HG03575 (cell line): ENCODE results near the gene PSMD3.
"Not testable (repeated sequence)": the region's sequence is repeated elsewhere in the genome, so short reads cannot be mapped to it uniquely, and the experiment has no call there.

Source experiments
- ATAC-seq: cut with Tn5 transposase; IDR thresholded peaks from one replicate; pipeline ENCODE4 v1.9.1; 2021; ENCODE audit not compliant: unreplicated experiment, insufficient number of reproducible peaks, low FRiP score; ENCODE audit errors: extremely low read depth

Gene PSMD3

GRCh38 chr17:39980351-39981206 lies at the start of gene PSMD3:
PSMD3 (plus strand) TSS chr17:39980807; CDS start chr17:39980971, 164 bp downstream.
- peak; percentile 69 for ATAC-seq

GRCh38 chr17:39933912-39934311 lies 46.7 kb upstream of the PSMD3 start:
- ATAC-seq: no peak

GRCh38 chr17:39934324-39934723 lies 46.3 kb upstream of the PSMD3 start:
- no peak for ATAC-seq

GRCh38 chr17:39935909-39936308 lies 44.7 kb upstream of the PSMD3 start:
- ATAC-seq: no peak

GRCh38 chr17:39937447-39937846 lies 43.2 kb upstream of the PSMD3 start:
- no peak for ATAC-seq

- no peak for ATAC-seq
Measured at GRCh38 chr17:39938140-39938869, 42.3 kb upstream of the PSMD3 start.

GRCh38 chr17:39939106-39939505 lies 41.5 kb upstream of the PSMD3 start:
- no peak for ATAC-seq

GRCh38 chr17:39939588-39940419 lies 40.8 kb upstream of the PSMD3 start:
- ATAC-seq: no peak

- ATAC-seq: no peak
Measured at GRCh38 chr17:39943702-39944392, 36.8 kb upstream of the PSMD3 start.

- ATAC-seq: no peak
Measured at GRCh38 chr17:39944393-39944711, 36.3 kb upstream of the PSMD3 start.

- ATAC-seq: no peak
Measured at GRCh38 chr17:39946551-39947330, 33.9 kb upstream of the PSMD3 start.

- not testable (repeated sequence) for ATAC-seq
Measured at GRCh38 chr17:39948489-39948828, 32.1 kb upstream of the PSMD3 start.

- ATAC-seq: no peak
Measured at GRCh38 chr17:39949028-39949427, 31.6 kb upstream of the PSMD3 start.

GRCh38 chr17:39950871-39951348 lies 29.7 kb upstream of the PSMD3 start:
- no peak for ATAC-seq

- no peak for ATAC-seq
Measured at GRCh38 chr17:39951924-39952679, 28.5 kb upstream of the PSMD3 start.

- ATAC-seq: no peak
Measured at GRCh38 chr17:39952680-39953470, 27.7 kb upstream of the PSMD3 start.

GRCh38 chr17:39953471-39953888 lies 27.1 kb upstream of the PSMD3 start:
- ATAC-seq: no peak
